Measurements from ENCODE around the gene HDHD2.

- TF ChIP-seq CTCF (IDR thresholded peaks at IDR 0.05) (no peak), POLR2A (IDR thresholded peaks at IDR 0.05) (no peak)
These were observed 34.2 kb upstream of the HDHD2 start for GRCh38 chr18:47184419-47185050.

Data from right lobe of liver (tissue), 4 donors.